SKM-1 treated with dmso at 0.1 percent for 144 hours (cell line): ENCODE data around the gene MKLN1.
"Not testable (repeated sequence)": the region's sequence is repeated elsewhere in the genome, so short reads cannot be mapped to it uniquely, and the experiment has no call there.

Experiments used
- DNase-seq: peaks from one replicate; lab custom pipeline; 2025; ENCODE audit not compliant: unreplicated experiment; lab: John Stamatoyannopoulos, UW

The MKLN1 gene

DNA sequence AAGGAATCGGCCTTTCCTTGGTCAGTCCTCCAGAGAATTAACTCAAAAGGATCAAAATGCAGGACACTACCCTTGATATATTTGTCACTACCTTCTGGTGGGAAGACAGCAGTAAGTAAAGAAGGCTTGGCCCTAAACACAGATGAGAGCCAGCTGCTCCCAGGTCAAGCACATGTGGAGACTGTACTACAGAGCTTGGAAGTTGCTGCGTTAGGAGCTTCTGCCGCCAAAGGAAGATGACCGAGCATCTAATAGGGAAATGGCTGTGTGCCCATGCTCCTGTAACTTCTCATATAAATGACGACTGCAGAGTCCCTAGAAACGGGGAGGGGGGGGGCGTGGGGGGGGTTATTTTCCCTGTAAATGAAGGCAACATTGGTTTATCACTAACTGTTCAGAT is 169.8 kb downstream of the MKLN1 start:
- no peak for DNase-seq

DNA sequence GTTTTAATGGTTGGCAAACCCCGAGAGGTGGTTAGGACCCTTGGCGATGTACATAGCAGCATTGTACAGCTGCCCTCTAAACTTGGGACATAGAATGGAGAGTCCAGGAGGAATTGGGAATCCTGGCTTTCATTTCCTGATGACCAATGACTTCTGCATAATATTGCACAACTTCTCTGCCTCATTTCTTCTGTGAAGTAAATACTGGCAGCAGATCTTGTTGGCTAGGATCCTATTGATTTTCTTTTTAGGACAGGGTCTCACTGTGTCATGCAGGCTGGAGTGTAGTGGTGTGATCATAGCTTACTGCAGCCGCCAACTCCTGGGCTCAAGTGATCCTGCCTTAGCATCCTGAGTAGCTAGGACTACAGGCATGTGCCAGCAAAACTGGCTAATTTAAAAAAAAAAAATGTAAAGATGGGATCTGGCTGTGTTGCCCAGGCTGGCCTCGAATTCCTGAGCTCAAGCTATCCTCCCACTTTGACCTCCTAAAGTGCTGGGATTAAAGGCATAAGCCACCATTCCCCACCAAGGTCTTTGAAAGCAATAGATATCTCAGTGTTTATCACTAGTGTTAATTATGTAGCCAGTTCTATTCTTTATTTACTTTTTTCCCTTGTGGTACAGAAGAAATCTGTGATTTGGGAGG is 170.7 kb downstream of the MKLN1 start:
- DNase-seq, result no peak

- no peak for DNase-seq
Measured at GRCh38 chr7:131499801-131500200, 172.1 kb downstream of the MKLN1 start.

- no peak for DNase-seq
Measured at GRCh38 chr7:131500357-131500756, 172.7 kb downstream of the MKLN1 start.

DNA sequence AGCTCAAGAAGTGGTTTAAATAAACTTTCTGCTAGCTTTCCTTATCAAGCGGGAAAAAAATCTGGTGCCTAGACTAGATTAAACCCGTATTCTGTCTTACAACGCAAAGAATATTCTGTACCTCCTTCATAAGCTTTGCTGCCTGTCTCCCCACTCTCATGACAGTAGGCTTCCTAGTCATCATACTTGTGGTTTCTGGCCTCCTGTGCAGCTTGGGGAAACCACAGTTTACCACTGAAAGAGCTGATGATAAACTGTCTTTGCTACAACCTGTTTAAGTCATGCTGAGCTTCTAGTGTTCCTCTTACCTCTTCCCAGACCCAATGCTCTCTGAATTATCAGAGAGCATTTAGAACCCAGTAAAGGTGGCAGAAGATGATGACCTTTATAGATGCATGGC is 173.7 kb downstream of the MKLN1 start:
- no peak for DNase-seq

DNA sequence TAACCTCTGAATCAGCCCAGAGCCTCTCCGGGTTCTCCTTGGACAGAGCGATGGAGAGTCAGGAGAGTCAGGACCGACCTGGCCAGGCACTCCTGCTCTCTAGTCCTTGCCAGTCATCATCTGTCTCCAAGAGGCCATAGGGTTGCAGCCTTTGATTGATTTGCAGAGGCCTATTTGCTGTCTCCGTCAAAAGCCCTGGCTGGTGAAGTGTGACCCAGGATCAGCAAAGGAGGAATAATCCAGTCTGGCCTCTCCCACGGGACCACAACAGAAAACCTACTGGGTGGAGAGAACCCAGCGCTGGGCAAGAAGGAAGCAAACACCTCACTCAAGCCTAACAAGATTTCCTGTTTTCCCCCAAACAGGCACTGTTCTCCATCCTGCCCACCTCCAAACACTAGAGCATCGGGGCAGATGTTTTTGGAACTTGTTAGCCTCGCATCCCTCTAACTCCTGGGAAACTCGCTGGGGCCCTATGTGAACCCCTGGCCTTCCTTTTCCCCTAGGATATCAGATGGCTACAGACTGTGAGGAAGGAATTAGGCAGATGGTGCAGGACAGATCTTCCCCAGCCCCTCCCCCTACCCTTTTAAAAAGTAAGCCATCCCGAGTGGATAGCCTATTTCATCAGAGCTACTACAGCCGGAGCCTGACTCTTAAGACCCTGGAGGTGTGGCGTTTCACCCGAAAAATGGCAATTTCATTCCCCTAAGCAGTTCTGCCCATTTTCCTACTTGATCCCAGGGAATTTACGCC is 174.4 kb downstream of the MKLN1 start:
- DNase-seq, result no peak

DNA sequence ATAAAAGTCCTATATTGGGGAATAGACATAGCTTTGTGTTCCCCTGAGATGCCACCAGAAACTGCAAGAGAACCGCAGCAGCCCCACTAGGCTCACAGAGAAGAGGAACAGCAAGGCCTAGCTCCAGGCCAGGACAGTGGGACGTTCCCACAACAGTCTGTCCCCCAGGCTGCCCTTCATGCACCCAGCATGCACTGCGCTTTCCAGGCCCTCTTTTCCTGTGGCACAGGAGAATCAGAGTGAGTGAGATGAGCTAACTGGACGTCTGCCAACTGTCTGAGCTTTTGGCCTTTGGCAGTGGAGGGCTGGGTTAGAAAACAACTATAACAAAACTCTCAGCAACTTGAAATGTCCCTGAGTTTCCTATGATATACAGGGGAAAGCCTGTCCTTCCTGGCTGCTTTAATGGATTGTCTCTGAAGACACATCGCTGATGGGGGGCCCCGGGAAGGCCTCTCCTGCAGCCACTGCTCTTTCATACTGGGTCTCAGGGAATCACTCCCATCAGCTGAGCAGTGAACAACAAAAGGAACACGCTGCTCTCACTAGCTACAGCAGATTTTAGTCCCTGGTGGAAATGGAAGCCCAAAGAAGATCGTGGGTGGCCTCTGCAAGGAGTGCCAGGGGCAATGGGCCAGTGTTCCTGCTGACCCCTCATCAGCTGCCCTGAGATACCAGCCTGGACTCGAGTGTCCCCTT is 175.3 kb downstream of the MKLN1 start:
- no peak for DNase-seq

- no peak for DNase-seq
Measured at GRCh38 chr7:131503639-131504038, 176.0 kb downstream of the MKLN1 start.

DNA sequence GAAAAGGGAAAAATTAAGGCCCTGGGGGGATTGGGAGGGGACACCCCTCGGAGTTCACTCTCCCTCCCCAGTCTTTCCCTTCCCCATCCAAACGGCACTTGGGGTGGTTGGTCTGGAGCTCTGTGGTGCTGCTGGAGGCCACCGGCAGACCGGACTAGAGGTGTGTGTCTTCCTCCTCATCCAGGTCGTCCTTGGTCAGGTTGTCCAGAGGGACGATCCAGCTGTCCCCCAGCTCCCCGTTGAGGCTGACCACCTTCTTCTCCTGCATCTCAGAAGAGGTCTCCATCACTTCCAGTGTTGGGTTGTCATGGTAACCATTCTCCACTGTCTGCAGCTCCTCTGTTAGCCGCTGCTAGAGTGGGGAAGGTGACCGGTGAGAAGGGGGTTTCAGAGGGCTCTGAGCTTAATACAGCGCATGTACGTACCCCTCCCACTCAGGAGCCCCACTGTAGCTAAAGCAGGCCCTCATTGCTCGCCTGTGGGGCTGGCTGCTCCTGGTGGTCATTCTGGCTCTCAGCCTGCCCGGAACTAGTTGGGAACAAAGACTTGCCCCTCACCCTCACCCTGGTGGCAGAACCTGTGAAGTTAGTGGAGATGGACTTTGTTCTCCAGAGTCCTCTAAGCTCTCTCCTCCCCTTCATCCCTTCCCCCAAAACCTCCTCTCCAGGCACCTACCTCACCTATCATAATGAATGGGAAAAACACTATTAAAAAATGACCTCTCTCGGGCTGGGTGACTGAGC is 176.7 kb downstream of the MKLN1 start:
- no peak for DNase-seq

- DNase-seq, result not testable (repeated sequence)
Measured at GRCh38 chr7:131505037-131505620, 177.5 kb downstream of the MKLN1 start.

DNA sequence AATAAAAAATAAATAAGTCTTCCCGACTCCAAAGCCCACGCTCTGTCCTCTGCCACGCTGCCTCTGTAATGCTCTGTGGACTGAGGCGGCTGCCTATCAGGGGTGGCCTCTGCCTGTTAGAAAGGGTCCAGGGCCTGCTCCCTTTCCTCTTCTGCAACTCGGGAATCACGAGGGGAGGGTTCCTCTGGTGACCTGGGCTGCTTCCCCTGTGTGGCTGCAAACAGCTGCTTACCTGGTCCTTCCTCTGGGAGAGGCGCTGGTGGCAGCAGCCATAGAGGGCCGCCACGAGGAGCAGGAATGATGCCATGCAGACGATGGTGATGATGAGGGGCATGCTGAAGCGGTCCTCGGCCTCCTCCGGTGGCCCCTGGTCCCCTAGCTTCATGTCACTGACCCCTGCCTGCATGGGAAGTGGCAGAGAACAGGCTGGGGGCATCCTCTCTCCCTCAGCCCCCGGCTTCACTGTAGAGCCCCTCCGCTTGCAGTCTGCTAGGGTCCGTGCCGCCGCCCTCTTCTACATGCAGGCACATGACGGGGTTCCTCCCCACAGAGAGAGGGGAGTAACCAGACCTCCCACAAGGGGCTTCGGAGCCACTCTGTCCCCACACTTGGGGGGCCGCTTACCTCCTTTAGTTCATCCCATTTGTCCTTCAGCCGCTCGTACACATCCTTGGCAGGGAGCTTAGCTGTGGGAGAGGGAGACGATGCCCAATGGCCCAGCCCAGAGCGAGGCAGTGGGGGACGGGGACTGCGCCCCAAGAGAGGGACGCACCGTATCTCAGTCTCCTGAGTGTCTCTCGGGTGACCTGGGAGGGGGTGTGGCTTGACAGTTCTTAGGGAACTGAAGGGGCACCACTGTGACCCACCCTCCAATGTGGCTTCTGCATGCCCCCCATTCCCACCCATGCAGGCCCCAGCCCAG is 178.2 kb downstream of the MKLN1 start:
- DNase-seq, result no peak

DNA sequence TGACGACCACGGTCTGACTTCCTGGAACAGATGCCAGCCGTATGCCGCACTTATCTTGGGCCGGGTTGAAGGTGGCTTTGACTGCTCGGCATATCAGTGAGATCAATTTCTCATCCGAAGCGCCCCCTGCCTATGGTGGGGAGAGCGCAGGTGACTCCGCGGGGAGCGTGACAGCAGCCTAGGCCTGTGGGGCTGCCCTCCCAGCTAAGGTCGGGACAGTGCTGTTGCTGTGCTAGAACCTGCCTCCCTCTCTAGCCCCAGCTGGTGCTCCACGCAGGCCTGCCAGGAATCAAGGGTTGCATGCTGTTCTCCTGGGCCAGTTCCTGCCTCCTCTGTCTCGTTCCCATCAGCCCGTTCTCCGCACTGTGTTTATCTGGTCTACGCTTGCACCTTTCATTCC is 178.9 kb downstream of the MKLN1 start:
- no peak for DNase-seq

DNA sequence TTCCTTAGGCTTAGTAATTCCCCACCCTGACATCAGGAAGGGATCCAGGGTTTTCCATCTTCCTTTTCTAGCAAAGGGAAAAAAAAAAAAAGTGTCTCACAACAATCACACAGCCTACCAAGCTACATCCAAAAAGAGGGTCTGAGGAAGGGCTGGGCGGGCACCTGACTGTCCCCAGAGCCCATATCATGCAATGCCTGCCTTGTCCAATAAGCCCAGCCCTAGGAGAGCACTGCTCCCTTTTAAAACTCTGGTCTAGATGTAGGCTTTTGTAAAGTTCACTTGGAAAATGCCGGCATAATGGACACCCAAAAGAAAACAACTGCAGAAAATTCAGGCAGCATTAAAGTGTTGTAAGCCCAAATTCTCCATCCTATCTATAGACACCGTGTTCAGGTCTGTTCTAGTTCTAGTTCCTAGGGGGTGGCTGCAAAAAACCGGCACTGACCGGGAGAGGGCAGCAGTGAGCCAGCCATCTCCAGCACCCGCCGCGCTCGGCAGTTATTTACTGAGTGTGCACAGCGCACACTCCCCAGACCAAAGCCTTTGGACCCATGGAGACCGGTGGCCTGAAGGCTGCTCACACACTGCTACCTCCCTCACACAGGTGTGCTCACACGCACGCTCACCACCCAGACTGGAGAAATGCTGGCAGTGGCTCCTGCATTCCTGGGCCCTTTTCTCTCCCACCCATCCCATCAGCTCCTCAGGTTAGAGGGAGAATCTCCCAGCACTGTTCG is 180.1 kb downstream of the MKLN1 start:
- DNase-seq, result peak; percentile 56

DNA sequence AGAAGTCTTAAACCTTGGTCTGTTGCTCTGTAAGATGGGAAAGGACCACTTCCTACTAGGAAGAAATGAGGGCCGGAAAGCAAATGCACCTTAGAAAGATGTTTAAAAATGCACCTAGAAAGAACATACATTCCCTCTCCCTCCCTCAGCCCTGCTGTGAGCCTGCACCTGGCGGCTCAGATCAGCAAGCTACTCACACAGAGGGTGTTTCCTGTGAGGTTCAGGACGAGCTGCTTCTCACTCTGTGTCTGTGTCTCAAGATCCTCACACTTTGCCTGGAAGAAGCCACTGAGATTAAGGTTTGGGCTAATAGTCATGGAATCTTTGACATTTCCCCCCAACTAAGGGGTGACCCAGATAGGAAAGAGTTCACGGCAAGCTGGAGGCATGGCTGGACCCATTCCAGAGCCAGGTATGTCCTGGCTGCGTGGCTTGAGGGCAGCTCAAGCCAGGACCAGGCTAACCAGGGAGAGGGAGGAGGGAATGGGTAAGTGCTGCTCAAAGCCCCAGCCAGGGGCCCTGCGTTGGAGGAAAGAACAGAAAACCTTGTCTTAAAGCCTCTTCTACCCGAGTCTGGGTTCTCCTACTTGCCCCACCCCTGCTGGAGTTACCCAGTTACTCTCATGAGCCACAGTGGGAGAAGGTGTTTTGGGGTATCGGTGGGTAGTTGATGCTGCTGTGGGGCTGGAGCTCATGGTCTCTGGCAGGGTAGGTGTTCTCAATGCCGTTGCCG is 181.2 kb downstream of the MKLN1 start:
- no peak for DNase-seq

- no peak for DNase-seq
Measured at GRCh38 chr7:131509781-131510180, 182.1 kb downstream of the MKLN1 start.

GRCh38 chr7:131511071-131511470 is 183.4 kb downstream of the MKLN1 start:
- DNase-seq, result no peak

DNA sequence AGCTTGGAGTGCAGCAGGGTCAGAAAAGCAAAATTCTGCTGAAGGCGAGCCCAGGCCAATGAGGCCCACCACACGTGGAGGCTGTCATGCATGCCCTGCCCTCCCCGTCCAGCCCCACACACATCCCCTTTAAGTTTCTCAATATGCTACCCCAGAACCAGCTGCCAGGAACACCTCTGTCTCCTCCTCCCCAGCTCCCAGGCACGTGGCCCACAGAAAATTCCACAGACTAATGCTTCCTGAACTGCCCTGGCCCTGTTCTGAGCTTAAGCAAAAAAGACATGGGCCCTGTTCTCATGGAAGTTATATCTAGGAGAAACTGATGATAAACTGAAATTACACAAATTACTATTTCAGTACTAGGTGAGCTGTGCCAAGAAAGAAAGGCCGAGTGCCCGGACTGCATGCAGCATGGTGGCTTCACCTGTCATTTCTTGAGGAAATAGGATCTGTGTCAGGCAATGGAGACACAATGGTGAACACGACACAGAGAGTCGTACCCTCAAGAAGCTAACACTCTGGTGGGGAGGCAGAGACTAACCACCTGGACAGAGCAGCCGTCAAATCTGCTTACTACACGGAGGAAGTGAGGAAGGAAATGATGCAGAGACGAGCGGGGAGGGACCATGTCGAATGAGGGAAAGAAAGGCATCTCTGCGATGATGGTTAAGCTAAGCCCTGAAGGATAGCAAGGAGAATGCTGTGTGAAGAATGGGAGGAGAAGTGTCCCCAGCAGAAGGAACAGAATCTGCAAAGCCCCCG is 184.3 kb downstream of the MKLN1 start:
- no peak for DNase-seq
